ENCODE measurements around the gene CRTC1. TPM values are rescaled to one million over a fixed set of nuclear protein-coding genes. Genes with fewer than 3 reads are reported as not detected.

Gene CRTC1
- total RNA-seq, 1 donor from 2014 or later: 14.6 TPM

GRCh38 chr19:18745012-18745735 lies 61.7 kb downstream of the CRTC1 start:
- Mint-ChIP-seq H3K27me3 (ENCODE audit: low read depth) (no peaks in the 10 kb centered on the region), H3K27ac (ENCODE audit: unreplicated experiment) (no peak overlapping the region), H3K9me3 (ENCODE audit: low read depth) (no peaks in the 10 kb centered on the region), H3K4me1 (ENCODE audit: low read depth) (no peaks in the 10 kb centered on the region), H3K36me3 (ENCODE audit: low read depth) (peaks cover 2% of the 10 kb centered on the region), H3K4me3 (ENCODE audit: unreplicated experiment) (no peak overlapping the region)
- peak; percentile 84 for DNase-seq (ENCODE audit: low spot score)
- no peak for TF ChIP-seq CTCF (IDR thresholded peaks at IDR 0.05)

GRCh38 chr19:18745931-18746330 lies 62.5 kb downstream of the CRTC1 start:
- no peak overlapping the region for H3K27ac Mint-ChIP-seq (ENCODE audit: unreplicated experiment)
- no peak for DNase-seq (ENCODE audit: low spot score)
- no peak overlapping the region for H3K4me3 Mint-ChIP-seq (ENCODE audit: unreplicated experiment)
- peaks cover 4% of the 10 kb centered on the region for H3K36me3 Mint-ChIP-seq (ENCODE audit: low read depth)
- no peaks in the 10 kb centered on the region for H3K27me3 Mint-ChIP-seq (ENCODE audit: low read depth)
- TF ChIP-seq CTCF (IDR thresholded peaks at IDR 0.05): no peak
- no peaks in the 10 kb centered on the region for H3K4me1 Mint-ChIP-seq (ENCODE audit: low read depth)
- no peaks in the 10 kb centered on the region for H3K9me3 Mint-ChIP-seq (ENCODE audit: low read depth)

GRCh38 chr19:18746401-18747325 lies 63.2 kb downstream of the CRTC1 start:
- no peak for DNase-seq (ENCODE audit: low spot score)
- no peak overlapping the region for H3K27ac Mint-ChIP-seq (ENCODE audit: unreplicated experiment)

GRCh38 chr19:18749362-18750231 lies 66.1 kb downstream of the CRTC1 start:
- DNase-seq (ENCODE audit: low spot score): no peak
- Mint-ChIP-seq H3K9me3 (ENCODE audit: low read depth) (no peaks in the 10 kb centered on the region), H3K27ac (ENCODE audit: unreplicated experiment) (no peak overlapping the region), H3K36me3 (ENCODE audit: low read depth) (peaks cover 8% of the 10 kb centered on the region), H3K27me3 (ENCODE audit: low read depth) (no peaks in the 10 kb centered on the region), H3K4me3 (ENCODE audit: unreplicated experiment) (no peak overlapping the region), H3K4me1 (ENCODE audit: low read depth) (no peaks in the 10 kb centered on the region)
- TF ChIP-seq CTCF (IDR thresholded peaks at IDR 0.05): no peak

More at GRCh38 chr19:18746401-18747325, 63.2 kb downstream of the CRTC1 start:
- Mint-ChIP-seq H3K36me3 (ENCODE audit: low read depth) (peaks cover 4% of the 10 kb centered on the region), H3K9me3 (ENCODE audit: low read depth) (no peaks in the 10 kb centered on the region), H3K27me3 (ENCODE audit: low read depth) (no peaks in the 10 kb centered on the region), H3K4me3 (ENCODE audit: unreplicated experiment) (no peak overlapping the region), H3K4me1 (ENCODE audit: low read depth) (no peaks in the 10 kb centered on the region)
- no peak for TF ChIP-seq CTCF (IDR thresholded peaks at IDR 0.05)
